Left ventricle myocardium inferior (tissue), 1 donor: ENCODE measurements around the gene CUTA. TPM values are rescaled to one million over a fixed set of nuclear protein-coding genes. Genes with fewer than 3 reads are reported as not detected.

Source experiments
- DNase-seq: peaks from one replicate; pipeline ENCODE4 v3.0.0-alpha.2; 2020
- H3K27ac ChIP-seq: fragments of 200-600 bp; replicated peaks from 2 replicates; pipeline ENCODE4 v1.8.0; 2021
- H3K27me3 ChIP-seq: fragments of 200-600 bp; 2 replicates; pipeline ENCODE4 v1.8.0; 2021; ENCODE audit warnings: low read depth
- H3K36me3 ChIP-seq: fragments of 200-600 bp; 2 replicates; pipeline ENCODE4 v1.8.0; 2021
- H3K4me1 ChIP-seq: fragments of 200-600 bp; 2 replicates; pipeline ENCODE4 v1.8.0; 2021
- H3K4me3 ChIP-seq: fragments of 200-600 bp; 2 replicates; pipeline ENCODE4 v1.8.0; 2021; ENCODE audit warnings: mild to moderate bottlenecking, moderate library complexity
- H3K9me3 ChIP-seq: fragments of 200-600 bp; replicated peaks from 2 replicates; pipeline ENCODE4 v1.8.0; 2021
- intact Hi-C: fragments of 100-400 bp; cut with micrococcal nuclease; formaldehyde crosslinking; loops from one replicate; pipeline ENCODE4 v1.11.0; 2022
- long read RNA-seq: library from polyadenylated mRNA; unstranded; transcript quantifications from one replicate; pipeline ENCODE4 v2.0.0, GENCODE V29; 2021
- total RNA-seq: library from RNA; stranded (reverse); fragmentation: NEBNext Ultra II Directional; extraction: Animal tissue kit (Norgen Biotek cat#: 25700); gene quantifications from one replicate; pipeline ENCODE4 v1.2.1, GENCODE V29; 2021
- TF ChIP-seq, protein P1 (sequence below): fragments of 200-600 bp; IDR thresholded peaks from 2 replicates; pipeline ENCODE4 v1.8.0; 2021; ENCODE audit warnings: antibody characterized with exemption, mild to moderate bottlenecking, borderline replicate concordance
- donor health status: DM: no; HTN: yes; CAD: no; lungs with severe emphysema.

The CUTA gene, protein sequence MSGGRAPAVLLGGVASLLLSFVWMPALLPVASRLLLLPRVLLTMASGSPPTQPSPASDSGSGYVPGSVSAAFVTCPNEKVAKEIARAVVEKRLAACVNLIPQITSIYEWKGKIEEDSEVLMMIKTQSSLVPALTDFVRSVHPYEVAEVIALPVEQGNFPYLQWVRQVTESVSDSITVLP
- 107 TPM for total RNA-seq
- long read RNA-seq, transcript CUTA-203 (6 exons, 937 nt), result major isoform, 19 of 50 reads
- long read RNA-seq, transcript CUTA-205 (5 exons, 1,054 nt), result minor isoform, 10 of 50 reads
- long read RNA-seq, transcript CUTA-214 (6 exons, 661 nt), result minor isoform, 7 of 50 reads
- long read RNA-seq, transcript CUTA-210 (6 exons, 769 nt), result minor isoform, 11 of 50 reads
- long read RNA-seq, partial matches to known transcripts, result 0 of 50 reads
- long read RNA-seq, other reads (novel, unspliced or antisense), result 2 of 50 reads

DNA sequence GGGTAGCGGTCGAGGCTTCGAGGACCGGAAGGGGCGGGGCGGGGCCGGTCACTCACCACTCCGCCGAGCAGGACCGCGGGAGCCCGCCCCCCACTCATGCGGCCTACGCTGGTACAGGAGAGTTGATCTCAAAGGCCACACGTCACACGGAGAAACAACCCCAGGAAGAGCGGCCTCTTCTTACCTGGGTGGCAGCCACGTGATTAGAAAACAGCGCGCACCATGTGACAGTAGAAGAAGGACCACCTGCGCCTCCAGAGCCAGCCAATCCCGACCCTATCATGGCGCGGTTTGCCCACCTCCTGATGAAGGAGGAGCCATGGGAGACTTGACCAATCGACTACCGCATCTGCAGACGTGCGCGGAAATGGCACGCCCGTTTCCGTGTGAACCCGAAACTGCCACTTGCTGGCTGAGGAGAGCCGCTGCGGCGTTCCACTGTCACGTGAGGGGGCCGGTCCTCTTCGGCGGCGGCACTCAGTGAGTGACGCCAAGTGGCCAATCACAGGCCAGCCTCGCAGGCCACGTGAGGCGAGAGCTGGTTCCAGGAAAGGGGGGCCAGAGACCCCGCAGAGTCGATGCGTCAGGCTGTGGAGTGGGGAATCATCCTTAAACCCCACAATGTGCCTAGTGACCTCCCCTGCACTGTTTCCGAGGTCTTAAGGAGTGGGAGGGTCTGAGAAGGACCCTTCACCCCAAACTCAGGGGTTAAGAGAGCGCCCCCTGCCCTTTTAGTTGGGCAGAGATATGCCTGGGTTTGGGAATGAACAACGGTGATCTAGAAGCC is at the start of gene CUTA:
CUTA (minus strand) TSS at position 205 of the 787 bp plus-strand sequence; CDS start at position 98, 107 bp downstream.
- Histone ChIP-seq H3K27me3 (no peaks in the 10 kb centered on the region), H3K9me3 (no peaks in the 10 kb centered on the region), H3K4me3 (peak within 1 kb of the TSS; percentile 86), H3K36me3 (peaks cover 35% of the 10 kb centered on the region), H3K27ac (peak within 1 kb of the TSS; percentile 97), H3K4me1 (peaks cover 59% of the 10 kb centered on the region)
- DNase-seq, result peak; percentile 99
- intact Hi-C loops, result no loop called here
- TF ChIP-seq, protein P1, sequence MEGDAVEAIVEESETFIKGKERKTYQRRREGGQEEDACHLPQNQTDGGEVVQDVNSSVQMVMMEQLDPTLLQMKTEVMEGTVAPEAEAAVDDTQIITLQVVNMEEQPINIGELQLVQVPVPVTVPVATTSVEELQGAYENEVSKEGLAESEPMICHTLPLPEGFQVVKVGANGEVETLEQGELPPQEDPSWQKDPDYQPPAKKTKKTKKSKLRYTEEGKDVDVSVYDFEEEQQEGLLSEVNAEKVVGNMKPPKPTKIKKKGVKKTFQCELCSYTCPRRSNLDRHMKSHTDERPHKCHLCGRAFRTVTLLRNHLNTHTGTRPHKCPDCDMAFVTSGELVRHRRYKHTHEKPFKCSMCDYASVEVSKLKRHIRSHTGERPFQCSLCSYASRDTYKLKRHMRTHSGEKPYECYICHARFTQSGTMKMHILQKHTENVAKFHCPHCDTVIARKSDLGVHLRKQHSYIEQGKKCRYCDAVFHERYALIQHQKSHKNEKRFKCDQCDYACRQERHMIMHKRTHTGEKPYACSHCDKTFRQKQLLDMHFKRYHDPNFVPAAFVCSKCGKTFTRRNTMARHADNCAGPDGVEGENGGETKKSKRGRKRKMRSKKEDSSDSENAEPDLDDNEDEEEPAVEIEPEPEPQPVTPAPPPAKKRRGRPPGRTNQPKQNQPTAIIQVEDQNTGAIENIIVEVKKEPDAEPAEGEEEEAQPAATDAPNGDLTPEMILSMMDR, result peak; percentile 51

DNA sequence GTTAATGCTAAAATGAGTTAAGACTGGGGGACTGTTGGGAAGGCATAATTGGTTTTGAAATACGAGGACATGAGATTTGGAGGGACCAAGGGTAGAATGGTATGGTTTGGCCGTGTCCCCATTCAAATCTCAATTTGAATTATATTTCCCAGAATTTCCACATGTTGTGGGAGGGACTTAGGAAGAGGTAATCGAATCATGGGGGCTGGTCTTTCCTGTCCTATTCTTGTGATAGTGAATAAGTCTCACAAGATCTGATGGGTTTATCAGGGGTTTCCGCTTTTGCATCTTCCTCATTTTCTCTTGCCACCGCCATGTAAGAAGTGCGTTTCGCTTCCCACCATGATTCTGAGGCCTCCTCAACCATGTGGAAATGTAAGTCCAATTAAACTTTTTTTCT is 49.2 kb upstream of the CUTA start:
- intact Hi-C loops, result no loop called here
- Histone ChIP-seq H3K27ac (no peak overlapping the region), H3K27me3 (no peaks in the 10 kb centered on the region), H3K4me1 (no peaks in the 10 kb centered on the region), H3K36me3 (no peaks in the 10 kb centered on the region), H3K9me3 (no peaks in the 10 kb centered on the region), H3K4me3 (no peak overlapping the region)
- DNase-seq, result no peak
- TF ChIP-seq, protein P1, result no peak

DNA sequence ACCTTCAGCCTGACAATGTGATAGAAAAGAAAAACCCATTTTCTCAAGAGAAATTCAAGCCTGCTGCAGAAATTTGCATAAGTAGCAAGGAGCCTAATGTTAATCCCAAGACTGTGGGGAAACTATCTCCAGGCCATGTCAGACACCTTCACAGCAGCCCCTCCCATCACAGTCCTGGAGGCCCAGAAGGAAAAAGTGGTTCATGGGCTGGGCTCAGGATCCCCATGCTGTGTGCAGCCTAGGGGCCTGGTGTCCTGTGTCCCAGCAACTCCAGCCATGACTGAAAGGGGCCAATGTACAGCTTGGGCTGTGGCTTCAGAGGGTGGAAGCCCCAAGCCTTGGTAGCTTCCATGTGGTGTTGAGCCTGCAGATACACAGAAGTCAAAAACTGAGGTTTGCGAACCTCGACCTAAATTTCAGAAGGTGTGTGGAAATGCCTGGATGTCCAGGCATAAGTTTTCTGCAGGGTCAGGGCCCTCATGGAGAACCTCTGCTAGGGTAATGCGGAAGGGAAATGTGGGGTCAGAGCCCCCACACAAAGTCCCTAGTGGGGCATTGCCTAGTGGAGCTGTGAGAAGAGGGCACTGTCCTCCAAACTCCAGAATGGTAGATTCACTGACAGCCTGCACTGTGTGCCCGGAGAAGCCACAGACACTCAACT is 48.3 kb upstream of the CUTA start:
- no peaks in the 10 kb centered on the region for H3K4me1 ChIP-seq
- H3K27ac ChIP-seq, result no peak overlapping the region
- intact Hi-C loops, result no loop called here
- H3K9me3 ChIP-seq, result no peaks in the 10 kb centered on the region
- no peaks in the 10 kb centered on the region for H3K36me3 ChIP-seq
- no peak overlapping the region for H3K4me3 ChIP-seq
- DNase-seq, result no peak
- H3K27me3 ChIP-seq, result no peaks in the 10 kb centered on the region
- TF ChIP-seq, protein P1, result no peak

DNA sequence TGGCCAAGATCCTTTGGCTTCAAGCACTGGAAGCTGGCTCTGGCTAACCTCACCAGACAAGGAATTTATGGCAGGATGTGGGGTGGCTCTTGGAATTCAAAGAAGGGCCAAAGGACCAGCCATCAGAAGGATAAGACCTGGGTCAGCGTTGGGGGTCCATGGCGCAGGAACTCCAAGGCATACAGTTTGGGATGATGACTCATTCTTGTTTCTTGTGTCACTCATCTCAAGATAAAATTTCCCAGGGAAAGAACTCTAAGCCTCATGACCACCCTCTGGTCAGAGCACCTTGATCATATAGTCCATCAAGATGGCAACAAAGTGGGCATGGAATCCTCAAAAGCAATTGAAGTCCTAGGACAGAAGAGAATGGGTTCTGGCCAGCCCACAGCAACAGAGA is 41.3 kb upstream of the CUTA start:
- no peak overlapping the region for H3K4me3 ChIP-seq
- intact Hi-C loops, result no loop called here
- H3K27me3 ChIP-seq, result no peaks in the 10 kb centered on the region
- no peak for DNase-seq
- H3K27ac ChIP-seq, result no peak overlapping the region
- H3K4me1 ChIP-seq, result peaks cover 11% of the 10 kb centered on the region
- TF ChIP-seq, protein P1, result no peak
- H3K9me3 ChIP-seq, result no peaks in the 10 kb centered on the region
- H3K36me3 ChIP-seq, result peaks cover 14% of the 10 kb centered on the region

DNA sequence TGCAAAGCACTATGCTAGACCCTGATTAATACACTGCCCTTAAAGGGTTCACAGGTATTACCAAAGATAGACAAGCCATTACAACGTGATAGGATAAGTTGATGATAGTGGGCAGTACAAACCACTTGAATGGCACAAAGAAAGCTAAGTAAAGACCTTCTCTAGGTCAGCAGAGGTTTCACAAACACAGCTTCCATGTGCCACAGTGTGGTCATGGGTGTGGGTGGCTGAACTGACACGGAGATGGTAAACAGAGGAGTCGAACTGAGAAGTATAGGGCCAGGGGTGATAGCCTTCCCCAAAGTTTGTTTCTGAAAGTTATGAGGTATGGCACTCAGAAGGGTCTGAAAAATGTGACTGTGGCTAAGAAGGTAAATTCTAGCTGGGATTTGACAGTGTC is 40.8 kb upstream of the CUTA start:
- intact Hi-C loops, result no loop called here

More for the DNA sequence above, 40.8 kb upstream of the CUTA start:
- TF ChIP-seq, protein P1, result no peak
- no peaks in the 10 kb centered on the region for H3K9me3 ChIP-seq
- peaks cover 14% of the 10 kb centered on the region for H3K36me3 ChIP-seq
- H3K4me3 ChIP-seq, result no peak overlapping the region
- no peaks in the 10 kb centered on the region for H3K27me3 ChIP-seq
- H3K27ac ChIP-seq, result no peak overlapping the region
- H3K4me1 ChIP-seq, result peaks cover 17% of the 10 kb centered on the region
- DNase-seq, result no peak
